Measurements from ENCODE around the gene DDN.

DDN gene

DNA sequence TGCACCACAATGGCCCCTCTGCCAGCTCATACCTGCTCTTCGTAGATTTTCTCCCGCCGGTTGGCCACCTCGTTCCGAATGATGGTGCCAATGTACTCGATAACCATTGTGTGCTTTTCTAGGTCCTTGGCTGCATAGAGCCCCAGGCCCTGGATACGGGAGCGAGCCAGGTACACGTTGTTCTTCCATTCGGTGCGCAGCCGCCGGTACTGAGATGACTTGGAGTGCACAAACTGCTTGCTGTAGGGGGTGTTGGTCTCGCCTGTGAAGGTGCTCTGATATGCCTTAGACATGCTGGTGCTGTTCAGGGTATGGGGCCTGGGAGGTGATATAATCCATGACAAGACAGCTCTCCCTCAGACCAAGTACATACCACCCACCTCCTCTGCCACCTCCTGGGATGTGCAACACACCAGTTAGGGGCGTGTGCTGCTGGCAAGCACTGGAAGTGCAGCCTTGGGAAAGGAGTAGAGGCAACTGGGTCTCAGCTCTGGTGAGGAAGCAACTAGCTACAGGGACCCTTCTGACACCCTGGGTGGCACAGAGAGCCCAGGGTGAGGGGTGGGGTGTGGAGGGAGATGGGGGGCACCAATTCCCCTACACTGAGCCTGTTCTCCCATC is 23.5 kb upstream of the DDN start:
- H2BK120ac ChIP-seq (ENCODE audit: insufficient read depth, low read length, poor library complexity): no peak overlapping the region
- H3K18ac ChIP-seq (ENCODE audit: low read length): no peak overlapping the region

DNA sequence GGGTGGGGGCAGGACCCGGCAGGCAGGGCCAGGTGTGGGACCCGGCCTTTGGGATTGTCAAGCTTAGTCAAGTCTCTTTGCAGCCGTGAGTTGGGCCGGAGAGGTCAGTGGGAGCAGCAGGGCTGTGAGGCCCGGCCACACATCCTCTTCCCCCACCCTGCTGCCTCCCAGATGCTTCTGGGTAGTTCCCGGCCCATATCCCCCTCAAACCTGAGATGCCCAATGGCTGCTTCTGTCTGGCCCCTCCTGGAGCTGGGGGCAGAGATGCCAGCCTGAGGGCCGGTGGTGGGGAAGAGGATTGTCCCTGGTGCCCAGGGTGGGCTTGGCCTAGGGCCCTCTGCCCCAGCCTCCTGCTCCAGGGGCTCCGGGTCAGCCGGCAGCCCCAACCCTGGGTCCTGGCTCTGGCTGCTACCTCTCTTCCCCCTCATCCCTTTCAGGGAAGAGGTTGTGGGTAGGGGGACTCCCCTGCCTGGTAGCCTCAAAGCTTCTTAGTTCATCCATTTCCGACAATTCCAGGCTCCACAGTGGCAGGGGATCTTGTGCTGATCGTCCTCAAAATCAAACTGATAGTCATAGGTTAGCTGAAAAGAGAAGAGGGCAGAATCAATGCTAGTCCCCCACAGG is 22.2 kb upstream of the DDN start:
- Histone ChIP-seq H2AK5ac (ENCODE audit: low read length) (no peak overlapping the region), H3K4ac (ENCODE audit: low read depth, low read length) (no peak overlapping the region), H3K36me3 (ENCODE audit: control insufficient read depth in 1 of 2, insufficient read depth in 2 of 2, low read length in 2 of 2) (peaks cover 38 to 53% of the 10 kb centered on the region in 2 experiments), H3K4me3 (ENCODE audit: low read depth, low read length) (no peak overlapping the region), H3K4me2 (ENCODE audit: low read length) (no peak overlapping the region), H4K8ac (ENCODE audit: low read depth, low read length) (no peak overlapping the region), H3K27ac (ENCODE audit: low read depth, low read length) (no peak overlapping the region), H3K79me2 (ENCODE audit: control insufficient read depth, insufficient read depth, low read length, poor library complexity) (peaks cover 6% of the 10 kb centered on the region), H3K9me3 (ENCODE audit: insufficient read depth, low read depth, low read length) (no peaks in the 10 kb centered on the region), H3K18ac (ENCODE audit: low read length) (no peak overlapping the region), H3K27me3 (ENCODE audit: insufficient read depth, low read length) (no peaks in the 10 kb centered on the region), H4K12ac (ENCODE audit: low read depth, low read length) (no peak overlapping the region), H3K79me1 (ENCODE audit: low read length) (peaks cover 8% of the 10 kb centered on the region), H3K23ac (ENCODE audit: low read length) (no peak overlapping the region), H3K14ac (ENCODE audit: low read length) (no peak overlapping the region), H2BK120ac (ENCODE audit: insufficient read depth, low read length, poor library complexity) (no peak overlapping the region), H2BK5ac (ENCODE audit: low read depth, low read length, poor library complexity) (no peak overlapping the region), H3K4me1 (ENCODE audit: control insufficient read depth in 1 of 2, insufficient read depth in 2 of 2, low read length in 2 of 2) (peaks cover 0 to 6% of the 10 kb centered on the region in 2 experiments), H2BK12ac (ENCODE audit: low read length) (no peak overlapping the region), H3K9ac (ENCODE audit: low read length) (no peak overlapping the region), H4K91ac (ENCODE audit: low read depth, low read length) (no peak overlapping the region), H2AFZ (ENCODE audit: insufficient read depth, low read length, poor library complexity) (no peak overlapping the region)
- no peak for DNase-seq
- WGBS (ENCODE audit: extremely low coverage, insufficient coverage, insufficient read length): no CpG with 5 or more reads among the region's 11 CpGs

More for the DNA sequence above, 23.5 kb upstream of the DDN start:
- peaks cover 51 to 64% of the 10 kb centered on the region in 2 experiments for H3K36me3 ChIP-seq (ENCODE audit: control insufficient read depth in 1 of 2, insufficient read depth in 2 of 2, low read length in 2 of 2)
- H2BK5ac ChIP-seq (ENCODE audit: low read depth, low read length, poor library complexity): no peak overlapping the region
- no peak overlapping the region for H3K9ac ChIP-seq (ENCODE audit: low read length)
- H4K12ac ChIP-seq (ENCODE audit: low read depth, low read length): no peak overlapping the region
- H2AK5ac ChIP-seq (ENCODE audit: low read length): no peak overlapping the region
- H3K27ac ChIP-seq (ENCODE audit: low read depth, low read length): no peak overlapping the region
- no peak overlapping the region for H2AFZ ChIP-seq (ENCODE audit: insufficient read depth, low read length, poor library complexity)
- H3K23ac ChIP-seq (ENCODE audit: low read length): no peak overlapping the region
- peaks cover 6% of the 10 kb centered on the region for H3K79me2 ChIP-seq (ENCODE audit: control insufficient read depth, insufficient read depth, low read length, poor library complexity)
- no peak overlapping the region for H3K4me2 ChIP-seq (ENCODE audit: low read length)
- DNase-seq: no peak
- H3K4me3 ChIP-seq (ENCODE audit: low read depth, low read length): no peak overlapping the region
- no CpG with 5 or more reads among the region's 15 CpGs for WGBS (ENCODE audit: extremely low coverage, insufficient coverage, insufficient read length)
- H3K9me3 ChIP-seq (ENCODE audit: insufficient read depth, low read depth, low read length): no peaks in the 10 kb centered on the region
- H3K4ac ChIP-seq (ENCODE audit: low read depth, low read length): no peak overlapping the region
- H3K14ac ChIP-seq (ENCODE audit: low read length): no peak overlapping the region
- H3K4me1 ChIP-seq (ENCODE audit: control insufficient read depth in 1 of 2, insufficient read depth in 2 of 2, low read length in 2 of 2): peaks cover 0 to 6% of the 10 kb centered on the region in 2 experiments
- peaks cover 8% of the 10 kb centered on the region for H3K79me1 ChIP-seq (ENCODE audit: low read length)
- no peak overlapping the region for H4K91ac ChIP-seq (ENCODE audit: low read depth, low read length)
- H2BK12ac ChIP-seq (ENCODE audit: low read length): no peak overlapping the region
- no peaks in the 10 kb centered on the region for H3K27me3 ChIP-seq (ENCODE audit: insufficient read depth, low read length)
- H4K8ac ChIP-seq (ENCODE audit: low read depth, low read length): no peak overlapping the region

GRCh38 chr12:49020441-49020840 is 21.3 kb upstream of the DDN start:
- Histone ChIP-seq H3K4me2 (ENCODE audit: low read length) (no peak overlapping the region), H3K4me1 (ENCODE audit: control insufficient read depth in 1 of 2, insufficient read depth in 2 of 2, low read length in 2 of 2) (peaks cover 0 to 6% of the 10 kb centered on the region in 2 experiments), H3K36me3 (ENCODE audit: control insufficient read depth in 1 of 2, insufficient read depth in 2 of 2, low read length in 2 of 2) (peaks cover 33 to 45% of the 10 kb centered on the region in 2 experiments), H2AK5ac (ENCODE audit: low read length) (no peak overlapping the region), H3K18ac (ENCODE audit: low read length) (no peak overlapping the region), H2AFZ (ENCODE audit: insufficient read depth, low read length, poor library complexity) (no peak overlapping the region), H3K9ac (ENCODE audit: low read length) (no peak overlapping the region), H3K27me3 (ENCODE audit: insufficient read depth, low read length) (no peaks in the 10 kb centered on the region), H3K27ac (ENCODE audit: low read depth, low read length) (no peak overlapping the region), H3K4me3 (ENCODE audit: low read depth, low read length) (no peak overlapping the region), H4K12ac (ENCODE audit: low read depth, low read length) (no peak overlapping the region), H3K79me2 (ENCODE audit: control insufficient read depth, insufficient read depth, low read length, poor library complexity) (peaks cover 6% of the 10 kb centered on the region), H4K91ac (ENCODE audit: low read depth, low read length) (no peak overlapping the region), H2BK5ac (ENCODE audit: low read depth, low read length, poor library complexity) (no peak overlapping the region), H2BK120ac (ENCODE audit: insufficient read depth, low read length, poor library complexity) (no peak overlapping the region), H3K9me3 (ENCODE audit: insufficient read depth, low read depth, low read length) (no peaks in the 10 kb centered on the region), H3K4ac (ENCODE audit: low read depth, low read length) (no peak overlapping the region), H2BK12ac (ENCODE audit: low read length) (no peak overlapping the region), H4K8ac (ENCODE audit: low read depth, low read length) (no peak overlapping the region), H3K23ac (ENCODE audit: low read length) (no peak overlapping the region), H3K79me1 (ENCODE audit: low read length) (peaks cover 8% of the 10 kb centered on the region), H3K14ac (ENCODE audit: low read length) (no peak overlapping the region)
- no CpG with 5 or more reads among the region's 6 CpGs for WGBS (ENCODE audit: extremely low coverage, insufficient coverage, insufficient read length)
- no peak for DNase-seq

GRCh38 chr12:49019443-49020324 is 20.5 kb upstream of the DDN start:
- peaks cover 8% of the 10 kb centered on the region for H3K79me1 ChIP-seq (ENCODE audit: low read length)
- H3K4me1 ChIP-seq (ENCODE audit: control insufficient read depth in 1 of 2, insufficient read depth in 2 of 2, low read length in 2 of 2): peaks cover 0 to 6% of the 10 kb centered on the region in 2 experiments
- no peak overlapping the region for H3K18ac ChIP-seq (ENCODE audit: low read length)
- H3K36me3 ChIP-seq (ENCODE audit: control insufficient read depth in 1 of 2, insufficient read depth in 2 of 2, low read length in 2 of 2): peaks cover 29 to 39% of the 10 kb centered on the region in 2 experiments
- H3K9me3 ChIP-seq (ENCODE audit: insufficient read depth, low read depth, low read length): no peaks in the 10 kb centered on the region
- H2BK120ac ChIP-seq (ENCODE audit: insufficient read depth, low read length, poor library complexity): no peak overlapping the region
- H3K27ac ChIP-seq (ENCODE audit: low read depth, low read length): no peak overlapping the region
- no peak overlapping the region for H3K4ac ChIP-seq (ENCODE audit: low read depth, low read length)
- DNase-seq: peak; percentile 21 to 58
- H3K4me3 ChIP-seq (ENCODE audit: low read depth, low read length): no peak overlapping the region
- H3K4me2 ChIP-seq (ENCODE audit: low read length): no peak overlapping the region
- H3K14ac ChIP-seq (ENCODE audit: low read length): no peak overlapping the region
- no peak overlapping the region for H2AFZ ChIP-seq (ENCODE audit: insufficient read depth, low read length, poor library complexity)
- no peak overlapping the region for H2BK5ac ChIP-seq (ENCODE audit: low read depth, low read length, poor library complexity)
- peaks cover 6% of the 10 kb centered on the region for H3K79me2 ChIP-seq (ENCODE audit: control insufficient read depth, insufficient read depth, low read length, poor library complexity)
- peak overlapping the region; percentile 81 for H2AK5ac ChIP-seq (ENCODE audit: low read length)
- no peak overlapping the region for H3K9ac ChIP-seq (ENCODE audit: low read length)
- no peaks in the 10 kb centered on the region for H3K27me3 ChIP-seq (ENCODE audit: insufficient read depth, low read length)
- no peak overlapping the region for H4K91ac ChIP-seq (ENCODE audit: low read depth, low read length)
- H4K8ac ChIP-seq (ENCODE audit: low read depth, low read length): peak overlapping the region; percentile 82
- H3K23ac ChIP-seq (ENCODE audit: low read length): no peak overlapping the region
- H2BK12ac ChIP-seq (ENCODE audit: low read length): peak overlapping the region; percentile 38
- H4K12ac ChIP-seq (ENCODE audit: low read depth, low read length): peak overlapping the region; percentile 92
- 100% methylated on average over 1 of the region's 10 CpGs for WGBS (ENCODE audit: extremely low coverage, insufficient coverage, insufficient read length)

Data from trophoblast cell (in vitro differentiated cells and primary cell).